Limb (tissue), 2 donors: ENCODE results near the gene CDC42EP1.
"Not testable (repeated sequence)": the region's sequence is repeated elsewhere in the genome, so short reads cannot be mapped to it uniquely, and the experiment has no call there.

Experiments
- DNase-seq, 2 donors: peaks; one replicate each; pipeline ENCODE4 v3.0.0-alpha.2; 2016; ENCODE audit errors: extremely low spot score in 2 of 2

The CDC42EP1 gene

GRCh38 chr22:37578002-37578401 lies 17.7 kb downstream of the CDC42EP1 start:
- no peak for DNase-seq

- DNase-seq = no peak
Observed at GRCh38 chr22:37581504-37581903, 21.2 kb downstream of the CDC42EP1 start.

- no peak for DNase-seq
Observed at GRCh38 chr22:37582526-37582925, 22.2 kb downstream of the CDC42EP1 start.

- DNase-seq = no peak
Observed at GRCh38 chr22:37588546-37589215, 28.4 kb downstream of the CDC42EP1 start.

GRCh38 chr22:37589636-37590035 lies 29.4 kb downstream of the CDC42EP1 start:
- DNase-seq = no peak

- not testable (repeated sequence) for DNase-seq
Observed at GRCh38 chr22:37591081-37591480, 30.8 kb downstream of the CDC42EP1 start.

- no peak for DNase-seq
Observed at GRCh38 chr22:37591823-37592404, 31.6 kb downstream of the CDC42EP1 start.

GRCh38 chr22:37594237-37594636 lies 34.0 kb downstream of the CDC42EP1 start:
- DNase-seq = no peak

GRCh38 chr22:37599153-37599552 lies 38.9 kb downstream of the CDC42EP1 start:
- DNase-seq = peak in 1 of 2 donors; percentile 47

- no peak for DNase-seq
Observed at GRCh38 chr22:37601203-37601539, 40.9 kb downstream of the CDC42EP1 start.

- no peak for DNase-seq
Observed at GRCh38 chr22:37601540-37602442, 41.5 kb downstream of the CDC42EP1 start.

GRCh38 chr22:37602546-37603277 lies 42.4 kb downstream of the CDC42EP1 start:
- DNase-seq = not testable (repeated sequence)

- DNase-seq = no peak
Observed at GRCh38 chr22:37604074-37604473, 43.8 kb downstream of the CDC42EP1 start.

- DNase-seq = no peak
Observed at GRCh38 chr22:37604875-37605274, 44.6 kb downstream of the CDC42EP1 start.

GRCh38 chr22:37607010-37607934 lies 47.0 kb downstream of the CDC42EP1 start:
- DNase-seq = peak; percentile 66 to 92

GRCh38 chr22:37607935-37608476 lies 47.7 kb downstream of the CDC42EP1 start:
- DNase-seq = peak in 1 of 2 donors; percentile 65

GRCh38 chr22:37608477-37609239 lies 48.4 kb downstream of the CDC42EP1 start, which contains the start of gene GGA1:
TSS of gene GGA1 (plus strand) at chr22:37608834. CDS start at chr22:37608861, 27 bp downstream.
- DNase-seq = peak; percentile 94 to 97

- peak in 1 of 2 donors; percentile 34 for DNase-seq
Observed at GRCh38 chr22:37609240-37610152, 49.2 kb downstream of the CDC42EP1 start.
